22Rv1 (cell line): ENCODE data around the gene CPNE4.

Experiments
- CTCF ChIP-seq: fragments of 450-650 bp; IDR thresholded peaks from 2 replicates; pipeline ENCODE4 v1.5.1; 2017; ENCODE audit warnings: mild to moderate bottlenecking
- ZFX ChIP-seq: fragments of 450-650 bp; IDR thresholded peaks from 2 replicates; pipeline ENCODE4 v1.6.1; 2017; ENCODE audit warnings: antibody characterized with exemption, borderline replicate concordance

GRCh38 chr3:131537531-131537930 is 497.3 kb downstream of the CPNE4 start:
- TF ChIP-seq CTCF (no peak), ZFX (no peak)
